Psoas muscle (tissue), 8 donors: Measurements from ENCODE around the gene KPNA1. TPM values are rescaled to one million over a fixed set of nuclear protein-coding genes. Genes with fewer than 3 reads are reported as not detected.
A peak's percentile ranks its signal among the peaks of the same experiment; 100 is the strongest.
"Not testable (repeated sequence)": the region's sequence is repeated elsewhere in the genome, so short reads cannot be mapped to it uniquely, and the experiment has no call there.

Experiments used
- ATAC-seq, 4 donors: fragments of 200-7000 bp; cut with Tn5 transposase; one replicate each; pipeline ENCODE4 v1.9.1; 2020; ENCODE audit warnings: moderate library complexity in 3 of 4, mild to moderate bottlenecking in 2 of 4
- DNase-seq, 2 donors: peaks; one replicate each; pipeline ENCODE4 v3.0.0-alpha.2; 2020
- H3K27ac ChIP-seq: fragments of 200-600 bp; one replicate; pipeline ENCODE4 v1.8.0; 2022
- H3K27me3 ChIP-seq, 3 donors: fragments of 200-600 bp in 1 of 3; one replicate each; pipeline versions ENCODE4 v1.6.1 to v1.8.0; 2013 to 2022; ENCODE audit warnings: low read length in 2 of 3, mild to moderate bottlenecking in 2 of 3, moderate library complexity in 1 of 3; ENCODE audit not compliant: insufficient read depth in 3 of 3
- H3K36me3 ChIP-seq, 2 donors: fragments of 200-600 bp in 1 of 2; one replicate each; pipeline versions ENCODE4 v1.6.1 to v1.8.0; 2013 to 2022; ENCODE audit warnings: low read depth in 1 of 2, mild to moderate bottlenecking in 1 of 2, moderate library complexity in 1 of 2; ENCODE audit not compliant: insufficient read depth in 1 of 2
- H3K4me1 ChIP-seq: fragments of 200-600 bp; one replicate; pipeline ENCODE4 v1.8.0; 2022
- H3K4me3 ChIP-seq: fragments of 200-600 bp; one replicate; pipeline ENCODE4 v1.8.0; 2022; ENCODE audit warnings: mild to moderate bottlenecking
- H3K9me3 ChIP-seq: fragments of 200-600 bp; one replicate; pipeline ENCODE4 v1.8.0; 2022
- WGBS, 3 donors: extraction: QIAGEN DNeasy Blood & Tissue Kit; methylation state at CpG; one replicate each; pipeline versions ENCODE4 v1.1.6 to v1.1.7; 2013; 5-methylcytosine and 5-hydroxymethylcytosine counted together
- intact Hi-C, 2 donors: fragments of 100-400 bp; cut with DNase I; formaldehyde crosslinking; loops; one replicate each; pipeline versions ENCODE4 v1.11.0 to v1.14.2; 2022
- polyA plus RNA-seq, 3 donors: library from polyadenylated mRNA; stranded (reverse); fragments of 200-250 nt; gene quantifications; one replicate each; pipeline ENCODE4 v1.2.3, GENCODE V29; 2013
- total RNA-seq, 4 donors: library from RNA; stranded (reverse); fragmentation: NEBNext Ultra II Directional in 2 of 4; extraction: Animal tissue kit (Norgen Biotek cat#: 25700) in 2 of 4; gene quantifications; one replicate each; pipeline versions ENCODE4 v1.2.1 to v1.2.4, GENCODE V29; 2021 to 2023
- TF ChIP-seq, protein P1 (sequence below): fragments of 200-600 bp; IDR thresholded peaks from one replicate; pipeline ENCODE4 v1.8.0; 2022; ENCODE audit warnings: antibody characterized with exemption
- donor health status: healthy with polysubstance abuse.
- donor health status: DM: no; HTN: no; CAD: no; lungs with moderate emphysema.
- donor health status: Bipolar disorder and iron deficiency.
- donor health status: healthy.
- donor health status: DM: yes; HTN: yes; CAD: no.
- donor health status: DM: no; HTN: no; CAD: no.
- donor health status: DM: no; HTN: no; CAD: no.
- donor health status: DM: yes; HTN: yes; CAD: no.

KPNA1 gene
- total and polyA plus RNA-seq, 7 donors, result 39.5 to 263 (median 180) TPM

DNA sequence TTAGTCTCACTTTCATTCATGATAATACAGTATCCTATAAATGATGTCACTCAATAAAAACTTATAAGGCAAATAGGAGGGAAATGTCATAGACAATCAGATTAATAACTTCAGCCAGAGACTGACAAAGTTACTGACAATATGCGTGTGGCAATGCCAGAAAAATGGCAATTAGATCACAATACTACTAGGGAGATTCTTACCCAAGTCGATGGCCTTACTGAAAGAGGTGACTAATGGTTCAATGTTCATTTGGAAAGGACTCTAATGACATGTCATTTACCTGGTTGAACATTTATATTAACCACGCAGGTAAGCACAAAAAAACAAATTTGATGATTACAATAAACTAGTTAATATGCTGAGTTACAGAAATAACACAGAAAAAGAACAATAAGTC lies 52.9 kb downstream of the KPNA1 start:
- H3K36me3 ChIP-seq, result peaks cover 5 to 100% of the 10 kb centered on the region in 2 donors
- no peak overlapping the region for H3K4me3 ChIP-seq
- DNase-seq, result no peak
- TF ChIP-seq, protein P1, sequence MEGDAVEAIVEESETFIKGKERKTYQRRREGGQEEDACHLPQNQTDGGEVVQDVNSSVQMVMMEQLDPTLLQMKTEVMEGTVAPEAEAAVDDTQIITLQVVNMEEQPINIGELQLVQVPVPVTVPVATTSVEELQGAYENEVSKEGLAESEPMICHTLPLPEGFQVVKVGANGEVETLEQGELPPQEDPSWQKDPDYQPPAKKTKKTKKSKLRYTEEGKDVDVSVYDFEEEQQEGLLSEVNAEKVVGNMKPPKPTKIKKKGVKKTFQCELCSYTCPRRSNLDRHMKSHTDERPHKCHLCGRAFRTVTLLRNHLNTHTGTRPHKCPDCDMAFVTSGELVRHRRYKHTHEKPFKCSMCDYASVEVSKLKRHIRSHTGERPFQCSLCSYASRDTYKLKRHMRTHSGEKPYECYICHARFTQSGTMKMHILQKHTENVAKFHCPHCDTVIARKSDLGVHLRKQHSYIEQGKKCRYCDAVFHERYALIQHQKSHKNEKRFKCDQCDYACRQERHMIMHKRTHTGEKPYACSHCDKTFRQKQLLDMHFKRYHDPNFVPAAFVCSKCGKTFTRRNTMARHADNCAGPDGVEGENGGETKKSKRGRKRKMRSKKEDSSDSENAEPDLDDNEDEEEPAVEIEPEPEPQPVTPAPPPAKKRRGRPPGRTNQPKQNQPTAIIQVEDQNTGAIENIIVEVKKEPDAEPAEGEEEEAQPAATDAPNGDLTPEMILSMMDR, result no peak
- no peaks in the 10 kb centered on the region for H3K4me1 ChIP-seq
- 83 to 92% (median 86%) methylated on average over 3 of the region's 3 CpGs for WGBS, 3 donors
- H3K9me3 ChIP-seq, result no peaks in the 10 kb centered on the region
- intact Hi-C loops, result no loop called here
- no peaks in the 10 kb centered on the region for H3K27me3 ChIP-seq
- no peak overlapping the region for H3K27ac ChIP-seq
- ATAC-seq, result no peak

DNA sequence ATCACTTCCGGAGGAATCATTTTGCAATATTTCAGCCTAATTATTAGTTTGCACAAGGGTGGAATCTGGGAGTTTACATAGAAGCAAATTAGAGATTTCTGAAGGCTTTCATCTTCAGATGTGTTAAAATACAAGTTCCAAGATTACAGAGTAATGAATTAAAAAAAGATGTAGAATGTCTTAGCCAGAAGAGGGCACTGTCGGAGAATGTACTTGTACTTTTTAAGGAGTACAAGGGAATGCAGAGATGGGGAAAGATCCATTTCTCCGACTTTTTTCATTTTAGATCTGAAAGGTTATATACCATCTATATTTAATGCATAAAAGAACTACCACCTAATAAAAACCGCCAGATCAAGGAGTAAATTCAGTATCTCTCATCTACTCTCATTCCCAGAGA lies 55.7 kb downstream of the KPNA1 start:
- ATAC-seq (peak in 1 of 4 donors; percentile 45), DNase-seq (no peak)
- Histone ChIP-seq H3K9me3 (no peaks in the 10 kb centered on the region), H3K4me1 (no peaks in the 10 kb centered on the region), H3K27ac (no peak overlapping the region), H3K36me3 (peaks cover 5 to 95% of the 10 kb centered on the region in 2 donors), H3K4me3 (no peak overlapping the region), H3K27me3 (no peaks in the 10 kb centered on the region)
- TF ChIP-seq, protein P1, result peak; percentile 40
- WGBS, 3 donors, result 64 to 75% (median 64%) methylated on average over 4 of the region's 4 CpGs
- intact Hi-C loops, result loop anchor here in 1 of 2 donors (5.0 kb wide), 1 partner anchor 38 kb away; no protein-coding TSS in a partner anchor

DNA sequence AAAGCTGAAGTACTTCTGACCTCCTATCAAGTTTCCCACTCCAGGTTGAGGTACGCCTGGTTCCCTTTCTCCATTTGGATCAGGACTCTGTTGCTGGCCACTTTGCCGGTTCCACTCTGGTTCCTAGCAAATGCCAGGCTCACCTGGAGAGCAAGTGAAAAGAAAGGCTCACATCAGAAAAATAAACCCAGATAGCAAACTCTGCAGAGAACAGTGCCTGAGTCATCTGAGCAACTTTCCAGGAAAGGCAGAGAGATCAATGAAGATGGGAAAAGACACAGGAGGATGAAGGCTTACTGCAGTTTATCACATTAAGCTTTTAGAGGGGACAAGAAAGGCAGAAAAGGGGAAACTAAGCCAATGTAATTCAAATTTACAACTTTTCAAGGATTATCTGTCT lies 57.0 kb downstream of the KPNA1 start:
- H3K36me3 ChIP-seq, result peaks cover 11 to 95% of the 10 kb centered on the region in 2 donors
- no peak for ATAC-seq
- no peaks in the 10 kb centered on the region for H3K4me1 ChIP-seq
- TF ChIP-seq, protein P1, result no peak
- H3K27ac ChIP-seq, result no peak overlapping the region
- H3K27me3 ChIP-seq, result no peaks in the 10 kb centered on the region
- intact Hi-C loops, result loop anchor here in 1 of 2 donors (5.0 kb wide), 1 partner anchor 40 kb away; no protein-coding TSS in a partner anchor
- no peaks in the 10 kb centered on the region for H3K9me3 ChIP-seq
- WGBS, 3 donors, result 56 to 100% (median 82%) methylated on average over 2 of the region's 2 CpGs
- H3K4me3 ChIP-seq, result no peak overlapping the region
- DNase-seq, result no peak

DNA sequence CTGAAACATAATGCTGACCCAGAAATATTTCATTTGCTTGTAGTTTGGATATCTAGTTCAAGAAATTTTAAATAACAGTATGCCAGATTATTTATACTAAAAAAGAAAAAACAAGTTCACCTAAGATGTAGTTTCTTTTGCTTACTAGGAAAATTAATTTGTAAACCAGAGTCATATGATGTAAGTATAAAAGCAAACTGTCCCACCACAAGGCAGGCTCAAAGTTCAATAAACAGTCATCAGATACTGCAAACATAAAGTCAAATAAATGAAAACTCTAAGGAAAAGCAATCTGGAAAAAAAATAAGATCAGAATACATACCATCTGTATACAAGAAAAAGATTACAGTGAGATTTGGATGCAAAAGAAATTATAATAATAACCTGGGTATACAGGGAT lies 58.7 kb downstream of the KPNA1 start:
- H3K27me3 ChIP-seq, result no peaks in the 10 kb centered on the region
- no peak overlapping the region for H3K4me3 ChIP-seq
- H3K4me1 ChIP-seq, result no peaks in the 10 kb centered on the region
- H3K36me3 ChIP-seq, result peaks cover 11 to 92% of the 10 kb centered on the region in 2 donors
- intact Hi-C loops, result loop anchor here in 1 of 2 donors (5.0 kb wide), 1 partner anchor 41 kb away; no protein-coding TSS in a partner anchor
- TF ChIP-seq, protein P1, result no peak
- ATAC-seq, result no peak
- DNase-seq, result no peak
- H3K9me3 ChIP-seq, result no peaks in the 10 kb centered on the region
- no peak overlapping the region for H3K27ac ChIP-seq

DNA sequence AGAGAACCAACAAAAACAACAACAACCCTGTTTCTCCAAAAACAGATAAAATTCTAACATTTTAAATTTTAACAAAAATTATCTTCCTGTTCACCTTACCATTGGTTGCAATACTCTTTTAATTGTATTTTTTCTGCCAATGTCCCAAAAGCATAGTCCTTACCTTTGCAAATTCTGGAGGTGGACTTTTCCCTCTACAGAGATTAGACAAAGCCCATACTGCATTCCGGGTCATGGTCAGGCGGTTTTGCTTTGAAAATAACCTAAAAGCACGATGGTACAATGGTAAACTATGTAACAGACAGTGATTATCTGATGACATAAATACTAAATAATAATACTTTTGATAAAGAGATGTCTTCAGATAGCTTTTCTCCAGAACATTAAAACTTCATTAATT lies 63.4 kb downstream of the KPNA1 start:
- Histone ChIP-seq H3K9me3 (no peaks in the 10 kb centered on the region), H3K27me3 (no peaks in the 10 kb centered on the region), H3K4me1 (no peaks in the 10 kb centered on the region), H3K36me3 (peaks cover 13 to 84% of the 10 kb centered on the region in 2 donors), H3K4me3 (no peak overlapping the region), H3K27ac (no peak overlapping the region)
- intact Hi-C loops, result no loop called here
- ATAC-seq, result no peak
- TF ChIP-seq, protein P1, result no peak
- 91 to 97% (median 95%) methylated on average over 3 of the region's 3 CpGs for WGBS, 3 donors
- DNase-seq, result no peak

DNA sequence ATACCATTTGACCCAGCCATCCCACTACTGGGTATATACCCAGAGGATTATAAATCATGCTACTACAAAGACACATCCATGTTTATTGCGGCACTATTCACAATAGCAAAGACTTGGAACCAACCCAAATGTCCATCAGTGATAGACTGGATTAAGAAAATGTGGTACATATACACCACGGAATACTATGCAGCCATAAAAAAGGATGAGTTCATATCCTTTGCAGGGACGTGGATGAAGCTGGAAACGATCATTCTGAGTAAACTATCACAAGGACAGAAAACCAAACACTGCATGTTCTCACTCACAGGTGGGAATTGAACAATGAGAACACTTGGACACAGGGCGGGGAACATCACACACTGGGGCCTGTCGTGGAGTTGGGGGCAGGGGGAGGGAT lies 66.5 kb downstream of the KPNA1 start:
- intact Hi-C loops, ATAC-seq, H3K27ac ChIP-seq, H3K27me3 ChIP-seq, DNase-seq, H3K4me3 ChIP-seq, H3K4me1 ChIP-seq, H3K9me3 ChIP-seq: not testable (repeated sequence)
- WGBS, 3 donors, result 95 to 97% (median 97%) methylated on average over 6 of the region's 6 CpGs
- H3K36me3 ChIP-seq, result peaks cover 11 to 85% of the 10 kb centered on the region in 2 donors

DNA sequence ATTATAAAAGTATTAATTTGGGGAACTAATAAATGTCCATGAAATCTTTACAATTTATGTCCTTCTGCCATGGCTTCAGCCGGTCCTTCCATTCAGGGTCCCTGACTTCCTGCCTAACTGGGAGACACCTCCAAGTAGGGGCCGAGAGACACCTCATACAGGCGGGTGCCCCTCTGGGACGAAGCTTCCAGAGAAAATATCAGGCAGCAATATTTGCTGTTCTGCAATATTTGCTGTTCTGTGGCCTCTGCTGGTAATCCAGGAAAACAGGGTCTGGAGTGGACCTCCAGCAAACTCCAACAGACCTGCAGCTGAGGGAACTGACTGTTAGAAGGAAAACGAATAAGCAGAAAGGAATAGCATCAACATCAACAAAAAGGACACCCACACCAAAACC lies 70.2 kb downstream of the KPNA1 start:
- H3K9me3 ChIP-seq, DNase-seq, ATAC-seq, H3K4me1 ChIP-seq, H3K4me3 ChIP-seq, H3K27ac ChIP-seq, intact Hi-C loops, H3K27me3 ChIP-seq: not testable (repeated sequence)
- WGBS, 3 donors, result 95 to 98% (median 96%) methylated on average over 5 of the region's 5 CpGs
- peaks cover 11 to 88% of the 10 kb centered on the region in 2 donors for H3K36me3 ChIP-seq
